Ectodermal cell (in vitro differentiated cells): ENCODE measurements around the gene FAM83C.
A peak's percentile ranks its signal among the peaks of the same experiment; 100 is the strongest.

ENCODE experiments used
- H3K27ac ChIP-seq: 2 replicates; pipeline ENCODE4 v1.7.0; 2013; ENCODE audit warnings: mild to moderate bottlenecking, low read depth, low read length; ENCODE audit not compliant: insufficient read depth, poor library complexity, severe bottlenecking
- H3K27me3 ChIP-seq: 2 replicates; pipeline ENCODE4 v1.7.0; 2013; ENCODE audit warnings: mild to moderate bottlenecking, low read length; ENCODE audit not compliant: insufficient read depth, control insufficient read depth, poor library complexity, severe bottlenecking
- H3K36me3 ChIP-seq: one replicate; pipeline ENCODE4 v1.7.0; 2013; ENCODE audit warnings: low read length; ENCODE audit not compliant: control insufficient read depth, insufficient read depth
- H3K4me1 ChIP-seq: one replicate; pipeline ENCODE4 v1.7.0; 2013; ENCODE audit warnings: low read length; ENCODE audit not compliant: control insufficient read depth, insufficient read depth
- H3K4me3 ChIP-seq: 2 replicates; pipeline ENCODE4 v1.7.0; 2013; ENCODE audit warnings: low read depth, low read length, control low read depth; ENCODE audit not compliant: insufficient read depth
- H3K9me3 ChIP-seq: 2 replicates; pipeline ENCODE4 v1.7.0; 2013; ENCODE audit warnings: mild to moderate bottlenecking, low read length, moderate library complexity; ENCODE audit not compliant: control insufficient read depth
- WGBS, 2 experiments: methylation state at CpG; one replicate each; pipeline ENCODE4 v1.1.7; 2013; ENCODE audit warnings: missing lambda C conversion rate in 2 of 2; 5-methylcytosine and 5-hydroxymethylcytosine counted together

Gene FAM83C

DNA sequence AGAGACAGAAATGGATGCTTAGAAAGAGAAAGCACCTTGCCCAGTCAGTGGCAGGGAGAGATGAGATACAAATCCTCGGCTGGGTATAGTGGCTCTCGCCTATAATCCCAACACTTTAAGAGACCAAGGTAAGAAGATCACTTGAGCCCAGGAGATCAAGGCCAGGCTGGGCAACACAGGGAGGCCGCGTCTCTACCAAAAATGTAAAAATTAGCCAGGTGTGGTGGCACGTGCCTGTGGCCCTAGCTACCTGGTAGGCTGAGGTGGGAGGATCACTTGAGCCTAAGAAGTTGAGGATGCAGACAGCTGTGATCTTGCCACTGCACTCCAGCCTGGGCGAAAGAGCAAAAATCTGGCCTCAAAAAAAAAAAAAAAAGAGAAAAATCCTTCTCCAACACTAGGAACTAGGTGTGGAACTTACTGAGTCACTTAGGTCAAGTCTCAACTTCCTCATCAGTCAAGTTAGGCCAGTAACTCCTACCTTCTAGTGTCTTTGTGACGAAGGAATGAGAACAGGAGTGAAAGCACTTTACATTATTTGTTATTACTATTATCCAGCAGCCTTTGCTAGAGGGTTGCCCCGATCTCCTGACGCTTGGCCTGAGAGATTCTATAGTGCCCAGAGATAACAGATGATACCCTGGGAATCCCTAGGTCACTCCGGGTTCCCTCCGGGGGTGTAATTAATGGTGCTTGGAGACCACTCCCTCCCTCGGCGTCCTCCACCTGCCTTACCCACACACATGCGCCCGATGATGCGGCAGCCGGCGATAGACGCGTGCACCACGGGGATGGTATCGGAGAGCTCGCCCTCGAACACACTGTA is 8.6 kb downstream of the FAM83C start:
- peak overlapping the region; percentile 65 for H3K4me3 ChIP-seq
- no peaks in the 10 kb centered on the region for H3K9me3 ChIP-seq
- H3K36me3 ChIP-seq: peaks cover 29% of the 10 kb centered on the region
- H3K27ac ChIP-seq: no peak overlapping the region
- no peaks in the 10 kb centered on the region for H3K27me3 ChIP-seq
- WGBS, 2 experiments: 22 to 24% methylated on average over 23 to 24 of the region's 24 CpGs
- H3K4me1 ChIP-seq: peaks cover 5% of the 10 kb centered on the region

DNA sequence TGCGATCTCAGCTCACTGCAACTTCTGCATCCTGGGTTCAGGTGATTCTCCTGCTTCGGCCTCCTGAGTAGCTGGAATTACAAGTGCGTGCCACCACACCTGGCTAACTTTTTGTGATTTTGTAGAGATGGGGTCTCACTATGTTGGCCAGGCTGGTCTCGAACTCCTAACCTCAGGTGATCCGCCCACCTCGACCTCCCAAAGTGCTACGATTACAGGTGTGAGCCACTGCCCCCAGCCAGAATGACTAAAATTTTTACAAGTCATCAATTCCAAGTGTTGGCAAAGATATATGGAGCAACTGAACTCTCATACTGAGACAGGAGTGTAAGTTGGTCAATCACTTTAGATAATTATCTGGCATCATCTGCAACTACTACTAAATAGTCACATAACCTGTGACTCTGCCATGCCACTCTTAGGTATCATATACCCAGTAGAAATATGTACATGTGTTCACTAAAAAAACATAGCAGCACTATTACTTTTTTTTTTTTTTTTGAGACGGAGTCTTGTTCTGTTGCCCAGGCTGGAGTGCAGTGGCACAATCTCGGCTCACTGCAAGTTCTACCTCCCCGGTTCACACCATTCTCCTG is 10.6 kb downstream of the FAM83C start:
- Histone ChIP-seq H3K9me3 (no peaks in the 10 kb centered on the region), H3K36me3 (peaks cover 29% of the 10 kb centered on the region)

DNA sequence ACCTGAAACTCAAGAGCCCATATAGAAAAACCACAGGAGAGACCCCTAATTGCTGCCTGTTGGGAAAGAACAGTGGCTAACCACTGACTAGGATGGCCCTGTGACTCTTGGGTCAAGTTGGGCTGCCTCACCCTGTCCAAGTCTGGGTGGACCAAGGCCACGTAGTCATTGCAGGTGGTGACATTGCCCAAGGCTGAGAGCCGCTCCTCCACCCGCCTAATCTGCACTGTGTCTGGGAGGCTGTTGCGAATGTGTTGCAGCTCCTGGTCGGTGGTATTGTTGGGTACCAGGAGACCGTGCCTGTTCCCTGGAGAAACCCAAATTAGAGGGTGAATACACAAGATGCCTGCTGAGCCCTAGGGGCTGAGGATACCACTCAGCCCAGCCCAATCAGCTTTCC is 11.7 kb downstream of the FAM83C start:
- Histone ChIP-seq H3K27me3 (no peaks in the 10 kb centered on the region), H3K36me3 (peaks cover 29% of the 10 kb centered on the region), H3K4me3 (no peak overlapping the region), H3K27ac (no peak overlapping the region), H3K4me1 (peaks cover 5% of the 10 kb centered on the region), H3K9me3 (no peaks in the 10 kb centered on the region)
- WGBS, 2 experiments: 94 to 97% methylated on average over 6 of the region's 6 CpGs

More for the DNA sequence above, 10.6 kb downstream of the FAM83C start:
- Histone ChIP-seq H3K27me3 (no peaks in the 10 kb centered on the region), H3K27ac (no peak overlapping the region), H3K4me3 (no peak overlapping the region), H3K4me1 (peaks cover 5% of the 10 kb centered on the region)
- WGBS, 2 experiments: 95 to 96% methylated on average over 10 of the region's 10 CpGs

DNA sequence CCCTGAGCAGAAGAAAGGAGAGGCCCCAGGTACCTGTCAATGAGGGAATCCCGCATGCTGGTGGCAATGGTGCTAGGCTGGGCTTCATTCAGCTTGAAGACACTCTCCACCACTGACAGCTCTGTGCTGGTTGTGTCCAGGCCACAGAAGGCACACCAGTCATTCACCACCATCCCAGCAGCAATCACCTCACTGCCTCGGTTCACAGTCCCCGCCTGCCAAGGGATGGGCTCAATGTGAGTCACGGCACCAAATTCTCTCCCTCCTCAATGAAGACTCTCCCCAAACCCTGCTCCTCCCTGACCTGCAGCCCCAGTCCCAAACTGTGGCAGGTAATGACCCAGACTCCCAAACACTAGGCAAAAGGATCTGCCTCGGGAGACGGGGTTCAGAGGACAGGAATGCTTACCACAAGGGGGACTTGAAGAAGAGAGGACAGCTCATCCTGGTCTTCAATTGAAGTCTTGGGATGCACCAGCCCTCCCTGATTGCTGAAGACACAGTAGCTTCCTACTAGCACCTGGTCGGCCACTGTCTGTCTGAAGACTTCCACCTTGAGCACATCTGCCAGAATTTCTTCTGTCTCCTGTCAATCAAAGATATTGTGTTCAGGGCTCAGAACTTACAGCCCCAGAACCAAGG is 12.6 kb downstream of the FAM83C start:
- Histone ChIP-seq H3K9me3 (no peaks in the 10 kb centered on the region), H3K36me3 (peaks cover 29% of the 10 kb centered on the region), H3K4me1 (peaks cover 5% of the 10 kb centered on the region), H3K27me3 (no peaks in the 10 kb centered on the region), H3K4me3 (no peak overlapping the region), H3K27ac (no peak overlapping the region)
- WGBS, 2 experiments: 95 to 98% methylated on average over 7 of the region's 7 CpGs

DNA sequence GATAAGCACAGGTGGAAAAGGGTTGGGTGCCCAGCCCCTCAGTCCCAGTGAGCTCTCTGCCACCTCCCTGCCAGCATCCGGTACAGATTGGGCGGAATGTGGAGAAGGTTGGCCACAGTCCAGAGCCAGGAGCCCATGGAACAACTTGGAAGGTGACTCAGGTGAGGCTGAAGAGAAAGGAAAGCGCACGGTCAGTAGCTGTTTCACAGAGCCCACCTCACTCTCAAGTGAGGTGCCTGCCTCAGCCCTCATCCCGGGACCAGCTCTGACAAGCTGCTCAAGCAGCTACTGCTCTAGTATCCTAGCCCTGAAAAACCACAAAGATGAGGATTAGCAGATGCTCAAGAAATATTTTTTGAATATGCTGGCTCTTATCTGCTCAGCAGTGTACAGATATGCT is 13.2 kb downstream of the FAM83C start:
- 94 to 98% methylated on average over 5 of the region's 5 CpGs for WGBS, 2 experiments
- no peaks in the 10 kb centered on the region for H3K27me3 ChIP-seq
- no peaks in the 10 kb centered on the region for H3K9me3 ChIP-seq
- no peak overlapping the region for H3K27ac ChIP-seq
- peaks cover 5% of the 10 kb centered on the region for H3K4me1 ChIP-seq
- H3K4me3 ChIP-seq: no peak overlapping the region
- peaks cover 29% of the 10 kb centered on the region for H3K36me3 ChIP-seq

DNA sequence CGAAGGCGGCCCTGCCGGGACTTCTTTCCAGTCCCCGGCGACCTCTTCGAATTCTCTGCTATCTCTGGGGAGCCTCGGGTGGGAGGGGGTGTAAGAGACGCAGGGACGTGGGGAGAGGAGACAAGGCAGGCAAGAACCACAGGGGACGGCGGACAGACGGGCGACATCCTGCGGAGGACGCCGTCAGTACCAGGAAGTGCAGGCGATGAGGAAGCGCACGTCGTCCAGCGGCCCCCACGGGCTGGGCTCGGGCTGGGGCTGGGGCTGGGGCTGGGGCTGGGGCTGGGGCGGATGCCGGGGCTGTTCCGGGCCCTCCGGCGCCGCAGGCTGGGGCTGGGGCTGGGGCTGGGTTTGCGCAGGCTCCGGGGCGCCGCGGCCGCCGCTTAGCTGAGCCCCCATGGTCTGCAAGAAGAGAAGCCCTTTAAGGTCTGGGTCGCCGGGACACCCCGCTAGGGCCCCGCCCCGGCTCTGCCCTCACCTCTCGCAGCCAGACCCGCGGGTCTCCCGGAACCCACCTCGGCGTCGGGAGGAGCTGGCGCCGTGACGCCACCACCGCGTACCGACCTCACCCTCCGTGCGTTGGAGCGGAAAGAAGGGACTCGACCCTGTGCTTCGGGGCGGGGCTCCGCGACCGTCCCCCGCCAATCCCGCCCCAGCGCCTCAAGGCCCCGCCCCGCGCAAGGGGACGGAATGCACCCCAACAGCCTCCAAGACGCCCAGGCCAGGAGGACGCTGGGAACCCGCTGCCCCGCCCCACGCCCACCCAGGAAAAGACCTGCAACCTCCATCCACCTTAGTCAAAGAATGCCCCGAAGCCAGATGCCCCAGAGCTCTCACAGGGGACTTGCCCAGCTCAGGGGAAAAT is 14.5 kb downstream of the FAM83C start, which contains the start of gene MMP24OS:
TSS of gene MMP24OS (minus strand) at position 592 of the 865 bp plus-strand sequence. CDS start at position 399, 193 bp downstream.
- H3K36me3 ChIP-seq: peaks cover 29% of the 10 kb centered on the region

DNA sequence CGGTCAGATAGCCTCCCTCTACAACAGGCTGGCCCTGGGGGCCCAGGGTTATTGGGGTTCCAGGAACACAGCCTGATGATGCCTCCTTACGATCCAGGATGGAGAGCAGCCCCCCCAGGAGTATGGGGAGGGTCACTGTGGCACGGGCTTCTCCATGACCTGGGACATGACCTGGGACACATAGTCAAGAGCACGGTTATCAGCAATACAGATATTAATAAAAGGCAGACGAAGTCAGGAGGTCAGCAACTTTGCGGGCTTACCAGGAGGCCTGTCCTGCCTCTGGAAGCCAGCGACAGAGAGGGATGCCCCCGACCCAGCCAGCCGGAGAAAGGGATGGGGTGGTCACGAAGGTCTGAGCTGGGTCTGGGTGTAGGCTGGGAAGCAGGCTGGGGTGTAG is 15.1 kb downstream of the FAM83C start:
- Histone ChIP-seq H3K4me3 (peak overlapping the region; percentile 72), H3K9me3 (no peaks in the 10 kb centered on the region), H3K27ac (peak overlapping the region; percentile 75), H3K36me3 (peaks cover 26% of the 10 kb centered on the region), H3K4me1 (no peaks in the 10 kb centered on the region), H3K27me3 (no peaks in the 10 kb centered on the region)
- WGBS, 2 experiments: 33 to 34% methylated on average over 10 of the region's 10 CpGs

More for the DNA sequence above, 14.5 kb downstream of the FAM83C start, which contains the start of gene MMP24OS:
- H3K4me3 ChIP-seq: peak within 1 kb of the TSS; percentile 72
- no peaks in the 10 kb centered on the region for H3K9me3 ChIP-seq
- H3K27me3 ChIP-seq: no peaks in the 10 kb centered on the region
- WGBS, 2 experiments: 1% methylated on average over 76 of the region's 76 CpGs
- H3K4me1 ChIP-seq: no peaks in the 10 kb centered on the region
- H3K27ac ChIP-seq: peak within 1 kb of the TSS; percentile 75

DNA sequence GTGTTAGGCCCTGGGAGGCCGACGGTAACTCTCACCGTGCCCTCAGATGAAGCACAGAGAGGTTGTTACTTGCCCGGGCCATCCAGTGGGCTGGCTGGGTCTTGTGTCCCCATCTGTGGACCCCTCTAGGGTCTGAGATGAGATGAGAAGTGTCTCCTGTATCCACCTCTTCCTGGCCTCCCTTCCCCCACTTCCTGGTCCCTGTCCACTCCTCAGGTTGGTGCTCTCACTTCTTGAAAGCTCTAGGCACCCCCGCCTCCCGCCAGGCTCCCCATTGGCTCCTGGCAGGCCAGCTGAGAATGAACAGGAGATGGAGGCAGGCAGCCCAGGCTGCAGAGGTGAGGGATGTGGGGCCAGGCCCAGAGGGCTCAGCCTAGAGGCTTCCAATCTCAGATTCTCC is 15.8 kb downstream of the FAM83C start:
- H3K27ac ChIP-seq: no peak overlapping the region

DNA sequence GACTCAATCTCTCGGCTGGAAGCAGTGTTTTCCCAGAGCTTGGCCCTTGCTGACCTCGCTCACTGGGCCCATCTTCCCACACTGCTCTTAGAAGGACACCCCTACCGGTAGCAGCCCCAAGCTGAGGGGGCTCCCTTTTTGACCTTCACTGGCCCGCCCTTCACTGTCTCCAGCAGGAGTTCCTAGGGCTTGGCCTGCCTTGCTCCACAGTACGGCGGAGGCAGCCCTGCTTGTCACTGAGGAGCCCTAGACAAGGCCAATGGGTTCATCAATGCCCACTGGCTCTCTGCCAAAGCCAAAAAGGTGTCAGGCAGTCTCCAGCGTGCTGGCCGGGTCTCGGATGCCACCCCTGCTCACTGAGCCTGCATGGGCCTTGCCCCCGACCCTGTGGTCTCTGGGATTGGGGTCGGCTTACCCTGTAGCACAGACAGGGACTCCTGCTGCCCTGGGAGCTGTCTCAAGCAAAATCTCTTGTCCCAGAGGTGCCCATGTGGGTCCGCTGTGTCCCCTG is 16.4 kb downstream of the FAM83C start:
- Histone ChIP-seq H3K36me3 (peaks cover 18% of the 10 kb centered on the region), H3K4me3 (no peak overlapping the region), H3K9me3 (no peaks in the 10 kb centered on the region), H3K4me1 (no peaks in the 10 kb centered on the region), H3K27me3 (no peaks in the 10 kb centered on the region), H3K27ac (no peak overlapping the region)
- WGBS, 2 experiments: 93 to 94% methylated on average over 12 of the region's 12 CpGs

More for the DNA sequence above, 15.8 kb downstream of the FAM83C start:
- no peak overlapping the region for H3K4me3 ChIP-seq
- 83 to 86% methylated on average over 6 of the region's 6 CpGs for WGBS, 2 experiments
- peaks cover 22% of the 10 kb centered on the region for H3K36me3 ChIP-seq
- H3K9me3 ChIP-seq: no peaks in the 10 kb centered on the region
- H3K27me3 ChIP-seq: no peaks in the 10 kb centered on the region
- no peaks in the 10 kb centered on the region for H3K4me1 ChIP-seq
